GM19023 (cell line): ENCODE measurements around the gene ARHGAP36.

Experiments used
- ATAC-seq: cut with Tn5 transposase; IDR thresholded peaks from one replicate; pipeline ENCODE4 v1.9.1; 2021; ENCODE audit warnings: mild to moderate bottlenecking, moderate library complexity; ENCODE audit not compliant: unreplicated experiment

The ARHGAP36 gene

DNA sequence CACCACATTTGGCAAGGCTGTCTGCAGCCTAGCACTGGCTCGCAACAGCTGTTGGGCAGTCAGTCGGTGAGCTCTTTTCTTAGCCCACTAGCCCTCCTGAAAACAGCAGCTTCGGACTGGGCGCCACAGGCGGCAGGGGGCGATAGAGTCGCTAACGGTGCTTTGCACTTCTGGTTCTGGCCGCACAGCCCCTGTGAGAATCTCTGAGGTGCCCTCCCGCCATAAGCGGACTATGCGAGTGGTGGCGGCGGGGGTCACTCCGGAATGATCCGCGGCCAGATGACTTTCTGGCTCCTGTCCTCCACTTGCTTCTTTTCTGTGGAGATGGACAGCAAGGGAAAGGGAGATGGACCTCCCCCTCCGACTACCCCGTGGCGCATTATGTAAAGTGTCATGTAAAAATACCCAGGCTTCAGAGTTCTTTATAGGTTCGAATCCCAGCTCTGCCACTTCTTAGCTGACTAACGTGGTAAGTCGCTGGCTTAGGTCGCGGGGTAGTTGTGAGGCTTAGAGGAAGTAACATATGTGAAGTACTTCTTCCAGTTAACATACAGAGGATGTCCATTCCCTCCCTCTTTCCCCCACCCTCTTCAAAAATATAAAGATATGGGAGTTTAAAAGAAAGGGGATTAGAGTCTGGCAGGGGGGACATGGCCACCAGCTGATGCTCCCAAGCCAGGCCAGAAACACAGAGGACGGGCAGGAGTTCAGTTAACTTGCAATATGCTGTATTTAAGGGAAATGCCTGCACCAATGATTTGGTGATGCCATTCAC, 11.0 kb downstream of the ARHGAP36 start:
- peak; percentile 60 for ATAC-seq

DNA sequence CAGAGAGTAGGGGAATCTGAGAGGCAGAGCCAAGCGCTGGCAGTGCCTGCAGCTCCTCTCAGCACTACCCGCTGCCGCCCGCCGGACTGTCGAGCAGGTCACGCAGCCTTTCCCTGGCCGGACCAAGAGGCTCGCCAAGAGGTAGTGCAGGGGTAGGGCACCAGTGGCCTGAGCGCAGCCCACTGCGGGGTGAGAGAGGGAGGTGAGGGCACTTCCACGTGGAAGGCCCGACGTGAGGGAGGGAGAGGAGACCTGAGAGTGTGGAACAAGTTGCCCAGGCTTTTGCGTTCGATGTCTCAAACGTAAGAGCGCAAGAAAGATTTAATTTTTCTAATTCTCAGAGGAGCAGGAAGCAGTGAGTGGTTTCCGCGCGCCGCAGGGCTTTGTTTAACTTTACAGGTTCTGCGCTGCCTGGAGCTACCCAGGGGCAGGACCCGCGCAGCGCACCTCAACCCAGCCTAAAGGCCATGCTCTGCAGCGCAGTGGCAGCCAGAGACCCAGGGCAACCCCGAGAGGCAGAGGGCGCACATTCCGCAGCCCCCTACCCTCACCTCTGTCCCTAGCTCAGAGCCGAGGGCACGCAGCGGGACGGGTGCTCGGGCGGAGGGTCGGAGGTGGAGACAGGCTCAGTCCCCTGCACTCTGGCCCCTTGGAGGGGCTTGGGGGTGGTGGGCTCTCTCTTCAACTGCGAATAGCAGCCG, 14.9 kb downstream of the ARHGAP36 start:
- ATAC-seq: no peak

DNA sequence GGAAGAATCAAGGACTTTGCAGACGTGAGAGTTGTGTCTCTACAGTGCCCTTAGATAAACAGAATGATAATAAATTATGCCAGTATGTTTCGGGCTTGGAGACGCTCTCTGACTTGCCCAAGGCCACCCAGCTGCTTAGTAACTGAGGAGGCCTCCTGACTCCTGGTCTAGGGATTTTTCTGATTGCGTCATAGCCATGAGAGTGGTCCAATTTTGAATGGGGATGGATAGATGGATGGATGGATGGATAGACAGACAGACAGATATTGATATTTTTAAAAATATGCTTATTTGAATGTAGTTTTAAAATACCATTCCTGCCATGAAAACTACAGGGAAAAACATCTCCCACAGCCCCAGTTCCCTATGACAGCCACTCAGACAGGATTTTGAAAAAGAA, 15.5 kb downstream of the ARHGAP36 start:
- no peak for ATAC-seq

DNA sequence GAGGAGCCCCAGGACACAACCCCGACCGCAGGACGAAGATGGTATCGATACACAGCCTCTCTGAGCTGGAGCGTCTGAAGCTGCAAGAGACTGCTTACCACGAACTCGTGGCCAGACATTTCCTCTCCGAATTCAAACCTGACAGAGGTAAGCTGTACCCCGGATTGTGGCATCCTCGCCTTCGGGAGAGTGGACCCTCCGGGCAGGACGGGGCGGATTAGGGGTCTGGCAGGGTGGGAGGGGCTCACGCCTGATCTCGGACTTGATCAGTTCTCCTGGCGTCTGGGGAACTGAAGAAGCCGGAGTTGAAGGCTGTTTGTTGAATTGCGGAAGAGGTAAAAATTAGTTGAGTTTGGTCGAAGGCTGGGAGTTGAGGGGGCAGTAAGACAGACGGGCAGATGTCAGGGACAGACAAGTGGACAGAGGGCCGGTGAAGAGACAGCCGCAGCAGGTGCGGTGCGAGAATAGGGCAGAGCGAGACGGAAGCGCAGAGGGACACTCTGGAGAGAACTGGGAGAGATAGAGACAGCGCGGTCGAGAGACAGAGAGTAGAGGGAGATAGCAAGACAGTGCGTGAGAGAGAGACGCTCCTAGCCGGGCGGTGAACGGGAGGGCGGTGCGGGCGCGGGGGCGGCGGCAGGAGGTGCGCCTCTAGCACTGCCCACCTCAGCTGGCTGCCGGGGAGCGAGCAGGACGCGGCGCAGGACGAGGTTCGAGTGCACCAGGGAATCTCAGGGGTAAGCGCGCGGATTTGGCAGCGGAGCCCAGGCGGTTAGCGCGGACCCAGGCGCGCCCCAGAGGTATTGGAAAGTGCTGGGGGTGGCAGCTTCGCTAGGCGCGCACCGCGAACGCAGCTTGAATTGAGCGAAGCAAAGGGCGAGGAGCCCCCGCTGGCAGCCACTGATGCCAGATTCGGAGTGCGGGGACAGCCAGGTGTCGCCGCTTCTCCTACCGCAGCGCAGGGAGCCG, 23.9 kb downstream of the ARHGAP36 start:
- ATAC-seq: no peak

DNA sequence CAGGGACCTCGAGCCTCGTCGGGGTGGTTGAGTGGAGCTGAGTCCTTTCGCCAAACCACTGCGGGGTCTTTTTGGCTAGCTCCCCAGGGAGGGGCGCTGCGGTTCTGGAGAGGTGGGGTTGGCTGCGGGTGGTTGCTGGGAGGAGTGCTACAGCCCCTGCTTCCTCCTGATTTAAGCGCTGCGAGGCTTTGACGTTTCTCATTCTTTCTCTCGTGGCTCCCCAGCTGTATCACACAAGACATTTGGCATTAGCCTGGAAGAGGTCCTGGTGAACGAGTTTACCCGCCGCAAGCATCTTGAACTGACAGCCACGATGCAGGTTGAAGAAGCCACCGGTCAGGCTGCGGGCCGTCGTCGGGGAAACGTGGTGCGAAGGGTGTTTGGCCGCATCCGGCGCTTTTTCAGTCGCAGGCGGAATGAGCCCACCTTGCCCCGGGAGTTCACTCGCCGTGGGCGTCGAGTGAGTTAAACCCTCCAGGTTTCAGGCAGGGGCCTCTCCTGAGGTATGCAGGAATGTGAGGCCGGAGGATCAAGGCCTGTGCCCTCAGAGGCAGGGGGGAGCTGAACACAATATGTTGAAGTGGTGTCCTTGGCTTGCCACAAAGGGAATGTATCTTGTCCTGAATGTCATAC, 25.5 kb downstream of the ARHGAP36 start:
- ATAC-seq: no peak

DNA sequence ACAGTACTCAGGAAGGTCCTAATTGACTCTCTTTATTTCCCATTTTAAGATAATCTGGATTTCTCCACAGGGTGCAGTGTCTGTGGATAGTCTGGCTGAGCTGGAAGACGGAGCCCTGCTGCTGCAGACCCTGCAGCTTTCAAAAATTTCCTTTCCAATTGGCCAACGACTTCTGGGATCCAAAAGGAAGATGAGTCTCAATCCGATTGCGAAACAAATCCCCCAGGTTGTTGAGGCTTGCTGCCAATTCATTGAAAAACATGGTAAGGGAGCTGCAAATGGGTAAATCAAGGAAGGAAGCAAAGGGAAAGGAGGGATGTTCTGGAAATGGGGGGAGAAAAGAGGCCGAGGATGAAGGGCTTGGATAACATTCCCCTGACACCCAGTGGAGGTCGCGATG, 26.0 kb downstream of the ARHGAP36 start:
- no peak for ATAC-seq

DNA sequence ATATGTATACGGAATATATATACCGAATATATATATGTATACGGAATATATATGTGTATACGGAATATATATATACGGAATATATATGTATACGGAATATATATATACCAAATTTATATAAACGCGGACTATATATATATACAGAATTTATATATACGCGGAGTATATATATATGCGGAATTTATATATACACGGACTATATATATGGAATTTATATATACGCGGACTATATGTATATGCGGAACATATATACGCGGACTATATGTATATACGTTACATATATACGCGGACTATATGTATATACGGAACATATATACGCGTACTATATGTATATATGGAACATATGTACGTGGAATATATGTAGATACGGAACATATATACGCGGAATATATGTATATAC, 78.6 kb downstream of the ARHGAP36 start:
- ATAC-seq: no peak

DNA sequence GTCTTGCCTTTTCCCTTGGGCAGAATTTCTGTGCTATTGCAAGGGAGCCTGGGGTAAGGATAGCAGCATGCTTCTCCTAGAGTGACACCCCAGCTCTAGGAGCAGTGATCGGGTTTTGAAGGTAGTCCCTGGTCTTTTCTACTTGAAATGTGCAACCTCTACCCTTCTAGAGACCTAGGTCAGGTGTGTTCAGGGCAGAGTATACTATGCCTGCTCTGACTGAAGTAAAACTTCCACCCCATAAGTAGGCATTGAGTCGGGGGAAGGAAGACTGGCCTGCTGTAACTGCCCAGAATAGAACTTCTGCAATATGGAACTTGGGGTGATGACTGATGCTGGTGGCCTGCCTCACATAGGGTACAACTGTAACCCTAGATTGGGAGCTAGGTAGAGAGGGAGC, 80.9 kb downstream of the ARHGAP36 start:
- ATAC-seq: no peak
